ENCODE results near the gene ALDH4A1.

GRCh38 chr1:18879791-18880309 is 22.5 kb downstream of the ALDH4A1 start:
- TF ChIP-seq POLR2A (IDR thresholded peaks at IDR 0.05; ENCODE audit: low read depth, low read length), result no peak
- no peak for TF ChIP-seq CTCF (conservative IDR thresholded peaks at IDR 0.05; ENCODE audit: low read depth, low read length)
- no peak for TF ChIP-seq USF2 (IDR thresholded peaks at IDR 0.05; ENCODE audit: low read depth, low read length)
- no peak for TF ChIP-seq BHLHE40 (IDR thresholded peaks at IDR 0.05; ENCODE audit: low read depth, low read length)
- TF ChIP-seq RFX5 (IDR thresholded peaks at IDR 0.05; ENCODE audit: low read depth, low read length), result no peak
- TF ChIP-seq RAD21 (IDR thresholded peaks at IDR 0.05; ENCODE audit: low read length), result no peak
- no peak for TF ChIP-seq MAZ (IDR thresholded peaks at IDR 0.05; ENCODE audit: borderline replicate concordance, low read depth, low read length)
- no peak for TF ChIP-seq CEBPB (IDR thresholded peaks at IDR 0.05; ENCODE audit: low read depth, low read length)
